ENCODE results near the gene BLOC1S5. TPM values are rescaled to one million over a fixed set of nuclear protein-coding genes. Genes with fewer than 3 reads are reported as not detected.

BLOC1S5 gene
- total and polyA plus RNA-seq, 4 donors: 3.5 to 20.5 (median 6.6) TPM

DNA sequence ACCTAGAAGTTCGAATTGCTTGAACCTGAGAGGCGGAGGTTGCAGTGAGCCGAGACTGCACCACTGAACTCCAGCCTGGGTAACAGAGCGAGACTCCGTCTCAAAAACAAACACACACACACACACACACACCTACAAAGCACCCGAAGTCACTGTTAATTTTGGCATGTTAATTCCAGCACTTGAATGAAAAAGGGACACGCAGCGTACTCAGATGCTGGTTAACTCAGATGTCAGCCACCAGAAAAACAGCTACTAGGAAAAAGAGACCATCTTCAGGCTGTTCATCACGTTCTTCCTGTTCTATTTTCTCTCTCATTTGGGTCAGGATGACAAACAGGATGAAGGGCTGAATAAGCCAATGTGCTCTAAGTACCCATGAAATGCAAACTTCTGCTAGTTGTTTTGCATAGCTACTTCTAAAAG, 46.9 kb downstream of the BLOC1S5 start:
- H3K4me1 ChIP-seq (ENCODE audit: control insufficient read depth in 5 of 5, insufficient read depth in 5 of 5, low read length in 5 of 5): peaks cover 0 to 2% (median 0%) of the 10 kb centered on the region in 5 donors
- H3K27me3 ChIP-seq (ENCODE audit: control insufficient read depth in 3 of 3, insufficient read depth in 3 of 3, low read length in 2 of 3): no peaks in the 10 kb centered on the region
- no peak for TF ChIP-seq CTCF (IDR thresholded peaks at IDR 0.05; ENCODE audit: control extremely low read depth, extremely low read depth)
- no peak overlapping the region for H3K9ac ChIP-seq (ENCODE audit: insufficient read depth in 1 of 2, low read length in 2 of 2)
- ATAC-seq (ENCODE audit: insufficient read depth, low FRiP score): no peak
- H3K36me3 ChIP-seq (ENCODE audit: control insufficient read depth in 4 of 4, insufficient read depth in 4 of 4, low read length in 4 of 4): peaks cover 2 to 7% (median 4%) of the 10 kb centered on the region in 4 donors
- no peak overlapping the region for H3K27ac ChIP-seq (ENCODE audit: low read depth in 1 of 2, low read length in 1 of 2)
- H3K4me3 ChIP-seq: no peak overlapping the region
- no peaks in the 10 kb centered on the region for H3K9me3 ChIP-seq (ENCODE audit: control insufficient read depth in 4 of 4, insufficient read depth in 3 of 4, low read length in 3 of 4)
- no peak for DNase-seq
- 81 to 86% methylated on average over 9 of the region's 9 CpGs for WGBS, 2 donors

GRCh38 chr6:8014947-8015346, 49.2 kb downstream of the BLOC1S5 start:
- H3K9me3 ChIP-seq (ENCODE audit: control insufficient read depth in 4 of 4, insufficient read depth in 3 of 4, low read length in 3 of 4): no peaks in the 10 kb centered on the region
- H3K27ac ChIP-seq (ENCODE audit: low read depth in 1 of 2, low read length in 1 of 2): no peak overlapping the region
- ATAC-seq (ENCODE audit: insufficient read depth, low FRiP score) (no peak), DNase-seq (no peak)
- H3K36me3 ChIP-seq (ENCODE audit: control insufficient read depth in 4 of 4, insufficient read depth in 4 of 4, low read length in 4 of 4): peaks cover 0 to 7% (median 4%) of the 10 kb centered on the region in 4 donors
- peaks cover 0 to 2% (median 0%) of the 10 kb centered on the region in 5 donors for H3K4me1 ChIP-seq (ENCODE audit: control insufficient read depth in 5 of 5, insufficient read depth in 5 of 5, low read length in 5 of 5)
- no peaks in the 10 kb centered on the region for H3K27me3 ChIP-seq (ENCODE audit: control insufficient read depth in 3 of 3, insufficient read depth in 3 of 3, low read length in 2 of 3)
- TF ChIP-seq CTCF (IDR thresholded peaks at IDR 0.05; ENCODE audit: control extremely low read depth, extremely low read depth): no peak
- WGBS, 2 donors: 87 to 91% methylated on average over 3 of the region's 3 CpGs
- no peak overlapping the region for H3K9ac ChIP-seq (ENCODE audit: insufficient read depth in 1 of 2, low read length in 2 of 2)
- H3K4me3 ChIP-seq: no peak overlapping the region

- TF ChIP-seq CTCF (IDR thresholded peaks at IDR 0.05; ENCODE audit: control extremely low read depth, extremely low read depth): no peak
- Histone ChIP-seq H3K4me3 (no peak overlapping the region), H3K27me3 (ENCODE audit: control insufficient read depth in 3 of 3, insufficient read depth in 3 of 3, low read length in 2 of 3) (no peaks in the 10 kb centered on the region), H3K36me3 (ENCODE audit: control insufficient read depth in 4 of 4, insufficient read depth in 4 of 4, low read length in 4 of 4) (peaks cover 0 to 7% (median 4%) of the 10 kb centered on the region in 4 donors), H3K9me3 (ENCODE audit: control insufficient read depth in 4 of 4, insufficient read depth in 3 of 4, low read length in 3 of 4) (no peaks in the 10 kb centered on the region), H3K4me1 (ENCODE audit: control insufficient read depth in 5 of 5, insufficient read depth in 5 of 5, low read length in 5 of 5) (peaks cover 0 to 2% (median 0%) of the 10 kb centered on the region in 5 donors), H3K27ac (ENCODE audit: low read depth in 1 of 2, low read length in 1 of 2) (no peak overlapping the region), H3K9ac (ENCODE audit: insufficient read depth in 1 of 2, low read length in 2 of 2) (no peak overlapping the region)
- 90 to 94% methylated on average over 3 of the region's 3 CpGs for WGBS, 2 donors
- no peak for DNase-seq
- ATAC-seq (ENCODE audit: insufficient read depth, low FRiP score): no peak
Measured at GRCh38 chr6:8013763-8014162, 50.4 kb downstream of the BLOC1S5 start.

DNA sequence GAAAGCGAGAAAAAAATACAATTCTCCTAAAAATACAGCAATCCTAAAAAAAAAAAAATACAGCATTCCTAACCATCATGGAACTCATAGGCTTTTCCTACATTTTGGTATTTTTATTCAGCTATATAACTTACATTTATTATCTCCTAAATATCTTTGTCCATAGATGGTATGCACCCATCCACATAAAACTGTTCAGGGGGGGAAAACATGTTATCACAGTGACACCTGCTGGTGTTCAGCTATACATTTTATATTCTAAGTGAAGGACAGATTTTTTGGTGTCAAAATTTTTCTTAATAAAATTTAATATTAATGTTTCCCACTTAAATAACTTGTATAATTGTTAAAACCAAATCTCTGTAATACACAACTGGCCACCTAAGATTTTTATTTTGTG, 58.0 kb downstream of the BLOC1S5 start:
- Histone ChIP-seq H3K9ac (ENCODE audit: insufficient read depth in 1 of 2, low read length in 2 of 2) (no peak overlapping the region), H3K27ac (ENCODE audit: low read depth in 1 of 2, low read length in 1 of 2) (no peak overlapping the region), H3K27me3 (ENCODE audit: control insufficient read depth in 3 of 3, insufficient read depth in 3 of 3, low read length in 2 of 3) (no peaks in the 10 kb centered on the region), H3K36me3 (ENCODE audit: control insufficient read depth in 4 of 4, insufficient read depth in 4 of 4, low read length in 4 of 4) (no peaks in the 10 kb centered on the region), H3K4me1 (ENCODE audit: control insufficient read depth in 5 of 5, insufficient read depth in 5 of 5, low read length in 5 of 5) (peaks cover 0 to 3% (median 0%) of the 10 kb centered on the region in 5 donors), H3K4me3 (no peak overlapping the region), H3K9me3 (ENCODE audit: control insufficient read depth in 4 of 4, insufficient read depth in 3 of 4, low read length in 3 of 4) (no peaks in the 10 kb centered on the region)
- ATAC-seq (ENCODE audit: insufficient read depth, low FRiP score): no peak
- 98 to 100% methylated on average over 1 of the region's 1 CpG for WGBS, 2 donors
- DNase-seq: peak in 2 of 3 donors; percentile 54 to 60
- peak; percentile 32 for TF ChIP-seq CTCF (IDR thresholded peaks at IDR 0.05; ENCODE audit: control extremely low read depth, extremely low read depth)
